ENCODE results near the gene ONECUT3.
"Not testable (repeated sequence)": the region's sequence is repeated elsewhere in the genome, so short reads cannot be mapped to it uniquely, and the experiment has no call there.

ONECUT3 gene

DNA sequence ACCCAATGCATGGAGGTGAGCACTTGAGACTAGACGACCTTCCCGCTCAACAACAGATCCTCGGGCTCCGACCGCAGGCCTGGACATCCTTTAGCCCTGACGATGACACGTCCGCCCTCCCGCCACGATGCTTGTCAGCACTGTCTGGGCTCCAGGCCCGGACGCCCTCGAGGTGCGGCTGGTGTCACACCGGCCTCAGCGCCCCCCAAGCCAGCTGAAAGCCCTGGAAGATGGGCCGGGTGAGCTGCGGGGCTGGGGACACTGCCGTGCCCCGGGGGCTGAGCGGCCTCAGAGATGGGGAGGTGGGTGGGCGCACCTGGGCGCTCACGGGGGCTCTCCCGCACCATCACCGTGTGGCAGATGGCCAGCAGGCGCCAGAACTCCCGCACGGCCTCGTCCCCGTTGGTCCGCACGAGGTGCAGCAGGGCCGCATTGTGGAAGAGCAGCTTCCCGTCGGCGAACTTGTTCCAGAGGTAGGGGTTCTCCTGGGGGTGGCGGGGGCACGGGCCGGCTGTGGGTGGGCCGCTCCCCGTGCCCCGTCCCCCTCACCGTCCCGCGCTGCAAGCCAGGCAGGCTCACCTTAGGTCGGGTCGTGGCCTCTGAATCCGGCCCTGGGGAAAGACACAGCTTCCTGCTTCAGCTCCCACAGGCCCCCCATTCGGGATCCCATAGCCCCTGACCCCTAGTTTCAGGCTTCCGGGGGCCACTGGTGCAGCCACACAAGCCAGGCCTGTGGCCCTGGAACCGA is 43.3 kb downstream of the ONECUT3 start:
- FAIRE-seq (no peak), DNase-seq (ENCODE audit: insufficient read length, low spot score) (no peak)
- TF ChIP-seq POLR2A (IDR thresholded peaks at IDR 0.05; ENCODE audit: low read depth, low read length), result no peak

DNA sequence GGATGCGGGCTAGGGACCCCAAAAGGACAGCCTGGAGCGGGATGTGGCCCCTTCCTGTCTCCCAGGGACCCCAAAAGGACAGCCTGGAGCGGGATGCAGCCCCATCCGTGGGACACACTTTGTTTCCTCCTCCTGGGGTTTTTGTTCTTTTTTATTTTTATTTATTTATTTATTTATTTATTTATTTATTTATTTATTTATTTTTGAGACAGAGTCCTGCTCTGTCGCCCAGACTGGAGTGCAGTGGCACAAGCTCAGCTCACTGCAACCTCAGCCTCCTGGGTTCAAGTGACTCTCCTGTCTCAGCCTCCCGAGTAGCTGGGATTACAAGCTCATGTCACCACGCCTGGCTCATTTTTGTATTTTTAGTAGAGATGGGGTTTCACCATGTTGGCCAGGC is 44.0 kb downstream of the ONECUT3 start:
- not testable (repeated sequence) for DNase-seq (ENCODE audit: insufficient read length, low spot score); FAIRE-seq

DNA sequence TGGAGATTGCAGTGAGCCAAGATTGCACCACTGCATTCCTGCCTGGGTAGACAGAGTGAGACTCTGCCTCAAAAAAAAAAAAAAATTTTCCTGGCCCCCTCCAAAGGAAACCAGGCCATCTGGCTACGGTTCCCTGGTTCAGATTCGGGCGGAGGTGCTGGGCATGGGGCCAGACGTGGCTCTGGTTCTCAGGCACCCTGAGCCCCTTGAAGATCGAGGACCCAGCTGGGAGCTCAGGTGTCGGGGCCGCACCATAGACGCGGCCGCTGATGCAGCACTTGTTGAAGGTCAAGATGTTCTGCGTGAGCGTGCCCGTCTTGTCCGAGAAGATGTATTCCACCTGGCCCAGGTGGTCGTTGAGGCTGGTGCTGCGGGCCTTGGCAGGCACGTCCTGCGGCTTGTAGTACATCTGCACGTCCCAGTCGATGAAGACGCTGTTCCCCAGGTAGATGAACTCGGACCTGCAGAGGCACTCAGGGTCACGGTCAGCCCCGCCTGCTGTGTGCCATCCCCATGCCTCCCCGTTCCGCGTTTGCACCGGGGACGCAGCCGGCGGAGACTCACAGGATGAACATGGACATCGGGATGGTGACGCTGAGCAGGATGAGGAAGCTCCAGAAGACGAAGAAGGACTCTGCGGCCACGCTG is 46.5 kb downstream of the ONECUT3 start:
- FAIRE-seq (no peak), DNase-seq (ENCODE audit: insufficient read length, low spot score) (no peak)
- no peak for TF ChIP-seq POLR2A (IDR thresholded peaks at IDR 0.05; ENCODE audit: low read depth, low read length)

DNA sequence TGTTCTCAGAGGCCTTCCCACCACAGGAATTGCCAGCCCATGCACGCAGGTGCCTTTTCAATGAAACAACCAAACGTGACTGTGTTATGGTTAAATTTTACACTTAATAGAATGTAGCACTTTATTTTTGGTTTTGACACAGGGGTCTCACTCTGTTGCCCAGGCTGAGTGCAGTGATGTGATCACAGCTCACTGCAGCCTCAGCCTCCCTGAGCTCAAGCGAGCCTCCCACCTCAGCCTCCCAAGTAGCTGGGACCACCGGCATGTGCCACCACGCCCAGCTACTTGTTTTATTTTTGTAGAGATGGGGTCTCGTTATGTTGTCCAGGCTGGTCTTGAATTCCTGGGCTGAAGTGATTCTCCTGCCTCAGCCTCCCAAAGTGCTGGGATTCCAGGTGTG is 51.6 kb downstream of the ONECUT3 start:
- FAIRE-seq, result no peak
- no peak for TF ChIP-seq POLR2A (IDR thresholded peaks at IDR 0.05; ENCODE audit: low read depth, low read length)
- no peak for DNase-seq (ENCODE audit: insufficient read length, low spot score)

DNA sequence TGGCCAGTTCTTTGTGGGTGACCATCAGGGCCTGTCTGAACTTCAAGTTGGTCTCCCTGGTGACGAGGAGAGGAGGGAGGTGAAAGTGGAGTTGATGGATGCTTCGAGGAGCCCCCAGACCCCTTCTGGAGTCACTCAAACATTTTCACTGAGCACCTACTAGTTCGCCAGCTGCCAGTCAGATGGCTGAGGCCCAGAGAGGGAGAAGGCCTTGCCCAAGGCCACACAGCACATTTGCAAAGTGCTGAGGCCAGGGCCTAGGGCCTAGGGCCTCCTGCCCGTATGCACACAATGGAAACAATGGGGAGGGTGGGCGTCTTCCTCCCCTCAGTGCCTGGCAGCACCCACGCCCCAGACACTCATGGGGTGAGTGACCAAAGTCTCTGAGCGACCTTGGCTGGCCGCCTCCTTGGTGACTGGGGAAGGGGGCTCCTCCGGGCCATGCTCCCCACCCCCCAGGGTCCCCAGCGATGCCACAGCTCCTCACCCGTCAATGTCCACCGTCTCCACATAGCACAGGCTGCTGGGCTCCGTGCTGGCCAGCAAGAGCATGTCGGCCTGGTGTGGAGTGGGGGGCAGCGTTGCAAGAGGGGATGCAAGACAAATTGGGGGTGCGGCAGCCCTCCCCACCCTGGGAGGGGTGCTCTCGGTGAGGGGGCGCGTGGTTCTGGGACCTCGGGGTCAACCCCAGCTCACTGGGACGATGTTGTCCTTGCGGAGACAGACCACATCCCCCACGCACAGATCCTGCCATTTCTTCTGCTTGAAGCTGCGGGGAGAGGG is 52.3 kb downstream of the ONECUT3 start:
- no peak for FAIRE-seq
- TF ChIP-seq POLR2A (IDR thresholded peaks at IDR 0.05; ENCODE audit: low read depth, low read length), result no peak
- no peak for DNase-seq (ENCODE audit: insufficient read length, low spot score)

DNA sequence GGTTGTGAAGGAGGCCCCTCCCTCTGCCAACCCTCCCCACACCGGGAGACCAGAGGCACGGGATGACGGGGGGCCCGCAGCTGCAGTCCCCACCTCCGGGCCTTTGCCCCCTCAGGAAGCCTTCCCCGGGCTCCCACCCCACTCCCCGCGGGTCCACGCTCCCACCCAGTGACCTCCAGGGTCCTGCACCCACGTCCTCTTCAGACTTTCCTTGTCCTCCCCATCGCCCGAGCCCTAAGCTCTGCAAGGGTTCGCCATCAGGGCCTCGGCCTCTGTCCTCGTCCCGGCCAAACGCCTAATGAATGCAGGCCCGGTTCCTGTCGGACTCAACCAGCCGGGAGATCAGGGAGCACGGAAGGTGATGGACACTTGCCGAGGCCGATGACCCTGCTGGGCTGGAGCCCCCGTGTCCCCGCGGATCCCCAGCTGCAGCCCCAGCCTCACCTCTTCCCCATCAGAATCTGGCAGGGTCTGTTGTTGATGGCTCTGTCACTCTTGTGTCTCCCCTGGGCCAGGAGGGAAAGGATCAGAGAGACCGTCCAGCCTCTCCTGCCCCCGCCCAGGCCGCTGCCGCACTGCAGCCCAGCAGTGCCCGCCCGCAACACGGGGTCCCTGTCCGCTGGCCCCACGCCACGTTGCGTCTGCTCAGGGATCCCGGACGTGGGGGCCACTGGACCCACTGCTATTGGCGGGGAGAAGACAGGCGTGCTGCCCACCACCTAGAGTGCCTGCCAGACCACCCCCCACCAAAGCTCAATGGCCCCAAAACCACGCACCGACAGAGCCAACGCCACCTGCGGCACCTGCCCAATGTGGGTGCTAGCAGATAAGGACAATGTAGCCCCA is 53.1 kb downstream of the ONECUT3 start:
- no peak for DNase-seq (ENCODE audit: insufficient read length, low spot score)
- no peak for FAIRE-seq
- TF ChIP-seq POLR2A (IDR thresholded peaks at IDR 0.05; ENCODE audit: low read depth, low read length), result no peak

DNA sequence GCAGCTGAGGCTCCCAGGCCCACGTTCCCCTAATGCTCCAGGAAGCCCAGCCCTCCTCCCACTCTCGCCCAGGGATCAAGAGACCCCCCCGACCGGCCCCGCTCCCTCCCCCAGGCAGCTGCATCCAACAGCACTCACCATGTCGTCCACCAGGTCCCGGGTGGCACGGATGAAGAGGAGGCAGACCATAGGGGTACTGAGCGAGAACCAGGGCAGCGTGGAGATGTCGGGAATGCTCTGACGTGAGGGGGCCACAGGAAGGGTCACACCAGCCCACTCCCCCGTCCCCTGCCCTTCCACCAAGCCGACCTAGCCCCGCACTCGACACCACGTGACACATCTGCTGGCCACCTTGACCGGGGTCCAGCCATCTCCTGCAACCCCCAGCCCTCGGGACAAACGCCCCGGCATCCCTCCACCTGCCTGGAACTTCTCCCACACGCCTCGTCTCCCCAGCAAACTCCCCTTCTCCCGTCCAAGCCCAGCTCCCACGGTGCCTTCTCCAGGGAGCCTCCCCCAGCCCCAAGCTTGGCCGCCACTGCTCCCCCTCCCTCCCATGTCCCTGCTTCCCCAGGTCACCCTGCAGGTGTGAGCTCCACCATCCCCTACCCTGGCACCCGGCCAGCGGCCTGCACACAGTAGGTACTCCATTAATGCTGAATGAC is 53.9 kb downstream of the ONECUT3 start:
- no peak for TF ChIP-seq POLR2A (IDR thresholded peaks at IDR 0.05; ENCODE audit: low read depth, low read length)
- DNase-seq (ENCODE audit: insufficient read length, low spot score), result no peak
- FAIRE-seq, result no peak

DNA sequence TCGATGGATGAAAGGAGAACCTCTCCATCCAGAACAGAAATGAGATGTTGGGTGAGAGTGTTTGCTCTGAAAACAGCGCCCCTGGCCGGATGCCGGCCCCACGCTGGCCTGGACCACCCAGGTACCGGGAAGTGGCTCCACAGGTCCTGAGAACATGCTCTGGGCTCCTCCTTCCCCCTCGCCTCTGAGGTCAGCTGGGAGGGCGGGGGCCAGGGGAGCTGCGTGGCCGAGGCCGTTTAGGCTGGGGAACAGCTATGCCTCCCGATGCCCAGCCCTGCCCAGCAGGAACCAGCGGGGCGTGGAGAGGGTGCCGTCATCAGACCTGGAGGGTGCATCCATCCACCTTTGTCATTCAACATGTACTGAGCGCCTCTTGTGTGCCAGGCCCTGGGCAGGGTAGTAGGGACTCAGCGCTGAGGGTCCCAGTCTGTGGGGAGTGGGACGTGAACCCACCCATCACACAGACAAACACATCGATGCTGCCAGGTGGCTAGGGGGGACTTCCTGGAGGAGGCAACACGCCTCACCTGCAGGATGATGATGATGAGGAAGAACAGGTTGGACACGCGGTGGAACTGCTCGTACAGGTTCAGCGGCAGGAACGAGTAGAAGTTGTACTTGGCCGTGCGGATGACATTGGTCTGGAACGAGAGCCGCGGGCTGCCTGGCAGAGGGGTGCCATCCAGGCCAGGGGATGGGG is 54.5 kb downstream of the ONECUT3 start:
- TF ChIP-seq POLR2A (IDR thresholded peaks at IDR 0.05; ENCODE audit: low read depth, low read length), result no peak
- FAIRE-seq (no peak), DNase-seq (ENCODE audit: insufficient read length, low spot score) (no peak)

DNA sequence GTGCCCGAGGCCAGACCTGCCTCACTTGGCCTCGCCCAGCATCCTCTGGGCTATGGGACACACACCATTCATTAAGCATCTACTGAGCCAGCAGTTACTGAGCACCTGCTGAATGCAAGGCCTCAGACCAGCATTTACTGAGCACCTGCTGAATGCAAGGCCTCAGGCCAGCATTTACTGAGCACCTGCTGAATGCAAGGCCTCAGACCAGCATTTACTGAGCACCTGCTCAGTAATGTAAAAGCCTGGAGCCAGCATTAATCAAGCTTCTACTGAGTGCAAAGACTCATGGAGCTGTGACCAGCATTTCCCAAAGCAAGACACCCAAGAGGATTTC is 55.1 kb downstream of the ONECUT3 start:
- no peak for TF ChIP-seq POLR2A (IDR thresholded peaks at IDR 0.05; ENCODE audit: low read depth, low read length)
- FAIRE-seq, result no peak
- DNase-seq (ENCODE audit: insufficient read length, low spot score), result no peak

DNA sequence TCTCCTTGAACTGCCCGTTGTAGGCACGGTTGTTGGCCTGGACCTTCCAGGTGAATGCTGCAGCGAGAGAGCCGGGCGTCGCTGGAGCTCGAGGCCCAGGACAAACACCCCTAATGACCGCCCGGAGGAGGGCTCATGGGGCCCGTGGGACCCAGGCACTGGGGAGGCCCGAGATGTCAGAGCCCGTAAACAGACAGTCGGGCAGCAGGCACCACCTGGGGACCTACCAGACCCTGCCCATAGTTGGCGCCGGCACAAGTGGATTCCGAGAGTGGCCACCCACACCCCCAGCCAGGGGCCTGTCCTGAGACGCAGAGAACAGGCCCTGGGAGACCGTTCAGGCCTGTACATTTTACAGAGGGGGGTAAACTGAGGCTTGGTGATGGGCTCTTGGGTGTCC is 56.4 kb downstream of the ONECUT3 start:
- DNase-seq (ENCODE audit: insufficient read length, low spot score) (no peak), FAIRE-seq (no peak)
- TF ChIP-seq POLR2A (IDR thresholded peaks at IDR 0.05; ENCODE audit: low read depth, low read length), result no peak

DNA sequence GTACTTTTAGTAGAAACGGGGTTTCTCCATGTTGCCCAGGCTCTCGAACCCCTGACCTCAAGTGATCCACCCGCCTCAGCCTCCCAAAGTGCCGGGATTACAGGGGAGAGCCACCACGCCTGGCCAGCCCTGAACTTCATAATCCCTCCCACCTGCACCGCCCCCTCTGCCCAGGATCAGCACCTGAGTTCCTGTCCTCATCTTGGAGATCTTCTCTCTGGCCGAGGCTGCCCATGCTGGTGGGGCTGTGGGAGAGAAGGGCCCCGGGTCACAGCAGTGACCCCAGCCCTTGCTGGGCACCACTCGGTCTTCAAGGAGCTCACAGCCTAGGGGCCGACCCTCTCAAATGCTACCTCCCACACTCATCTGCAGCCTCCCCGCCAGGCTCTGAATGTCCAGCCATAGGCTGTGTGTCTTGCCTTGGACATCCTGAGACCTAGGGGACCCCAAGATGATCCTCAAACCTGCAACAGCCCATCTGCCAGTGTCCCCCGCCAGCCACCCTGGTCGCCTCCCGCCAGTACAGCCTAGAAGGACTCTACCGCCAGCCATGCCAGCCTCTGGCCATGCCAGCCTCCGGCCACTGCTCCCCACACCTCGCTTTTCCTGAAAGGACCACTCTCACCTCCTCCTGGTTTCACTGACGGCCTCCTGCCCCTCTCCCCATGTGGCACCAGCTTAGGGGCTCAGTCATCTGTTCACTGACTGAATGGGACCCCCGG is 57.3 kb downstream of the ONECUT3 start:
- FAIRE-seq, result no peak
- no peak for DNase-seq (ENCODE audit: insufficient read length, low spot score)
- TF ChIP-seq POLR2A (IDR thresholded peaks at IDR 0.05; ENCODE audit: low read depth, low read length), result no peak

DNA sequence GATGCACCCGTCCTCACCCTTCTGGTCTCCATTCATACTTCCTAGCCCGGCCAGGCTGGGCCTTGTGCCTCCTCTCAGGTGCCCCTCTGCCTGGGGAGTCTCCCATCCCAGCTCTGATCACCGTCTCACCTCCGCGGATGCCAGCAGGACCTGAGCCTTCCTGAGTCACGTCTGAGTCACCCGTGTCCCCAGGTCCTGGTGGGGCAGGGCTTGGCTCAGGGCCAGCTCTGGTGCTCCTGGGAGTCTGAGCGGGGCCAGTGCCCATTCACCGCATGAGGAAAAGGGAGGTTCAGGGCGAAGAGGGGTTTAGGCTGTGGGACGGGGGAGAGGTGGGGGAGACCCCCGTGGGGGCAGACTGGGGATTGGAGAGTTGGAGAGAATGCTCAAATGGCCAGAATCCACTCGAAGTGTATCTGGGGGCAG is 58.2 kb downstream of the ONECUT3 start:
- DNase-seq (ENCODE audit: insufficient read length, low spot score), result peak; percentile 99
- peak; percentile 46; the same call in 1 of the 2 replicates for TF ChIP-seq POLR2A (IDR thresholded peaks at IDR 0.05; ENCODE audit: low read depth, low read length)
- peak; percentile 80 for FAIRE-seq

All from H54 (cell line).